Spleen (tissue), 7 donors: ENCODE results near the gene IRAK1.

Experiments
- POLR2A ChIP-seq, 3 donors: fragments of 450-650 bp; IDR thresholded peaks; one replicate each; pipeline ENCODE4 v1.5.1; 2017; ENCODE audit warnings: antibody characterized with exemption in 3 of 3, mild to moderate bottlenecking in 1 of 3
- POLR2AphosphoS5 ChIP-seq, 3 donors: sonication (generic); formaldehyde crosslinking; IDR thresholded peaks; one replicate each; pipeline ENCODE4 v1.5.1; 2017; ENCODE audit warnings: antibody characterized with exemption in 3 of 3
- TF ChIP-seq, protein P1 (sequence below), 11 experiments: fragments of 200-600 bp in 7 of 11; fragments of 450-650 bp in 4 of 11; sonication (generic) in 4 of 11; IDR thresholded peaks in 8 of 11; conservative IDR thresholded peaks in 3 of 11; 1 replicate in 7 of 11; 2 replicates in 4 of 11; pipeline versions ENCODE4 v1.4.0 to v1.8.0; 2016 to 2021; ENCODE audit warnings: antibody characterized with exemption in 11 of 11, inconsistent platforms in 4 of 11, mild to moderate bottlenecking in 1 of 11
- donor health status: DM: no; HTN: no; CAD: no; lungs with moderate emphysema.
- donor health status: DM: no; HTN: no; CAD: no.
- donor health status: DM: no; HTN: no; CAD: no.

GRCh38 chrX:153966841-153967535, 52.7 kb downstream of the IRAK1 start:
- TF ChIP-seq POLR2AphosphoS5 (IDR thresholded peaks at IDR 0.05), result no peak
- TF ChIP-seq, protein P1, sequence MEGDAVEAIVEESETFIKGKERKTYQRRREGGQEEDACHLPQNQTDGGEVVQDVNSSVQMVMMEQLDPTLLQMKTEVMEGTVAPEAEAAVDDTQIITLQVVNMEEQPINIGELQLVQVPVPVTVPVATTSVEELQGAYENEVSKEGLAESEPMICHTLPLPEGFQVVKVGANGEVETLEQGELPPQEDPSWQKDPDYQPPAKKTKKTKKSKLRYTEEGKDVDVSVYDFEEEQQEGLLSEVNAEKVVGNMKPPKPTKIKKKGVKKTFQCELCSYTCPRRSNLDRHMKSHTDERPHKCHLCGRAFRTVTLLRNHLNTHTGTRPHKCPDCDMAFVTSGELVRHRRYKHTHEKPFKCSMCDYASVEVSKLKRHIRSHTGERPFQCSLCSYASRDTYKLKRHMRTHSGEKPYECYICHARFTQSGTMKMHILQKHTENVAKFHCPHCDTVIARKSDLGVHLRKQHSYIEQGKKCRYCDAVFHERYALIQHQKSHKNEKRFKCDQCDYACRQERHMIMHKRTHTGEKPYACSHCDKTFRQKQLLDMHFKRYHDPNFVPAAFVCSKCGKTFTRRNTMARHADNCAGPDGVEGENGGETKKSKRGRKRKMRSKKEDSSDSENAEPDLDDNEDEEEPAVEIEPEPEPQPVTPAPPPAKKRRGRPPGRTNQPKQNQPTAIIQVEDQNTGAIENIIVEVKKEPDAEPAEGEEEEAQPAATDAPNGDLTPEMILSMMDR (IDR thresholded peaks at IDR 0.05 in 8 of 11, conservative IDR thresholded peaks at IDR 0.05 in 3 of 11), result no peak
- no peak for TF ChIP-seq POLR2A (IDR thresholded peaks at IDR 0.05)
